Kidney (tissue), 14 donors: Measurements from ENCODE around the gene PTPRM. TPM values are rescaled to one million over a fixed set of nuclear protein-coding genes. Genes with fewer than 3 reads are reported as not detected.

Source experiments
- DNase-seq, 5 donors: peaks; one replicate each; pipeline ENCODE4 v3.0.0-alpha.2; 2013 to 2020
- FAIRE-seq: peaks from 2 replicates; lab custom pipeline; 2012; peaks lifted over from hg19 to GRCh38; lab: Jason Lieb, UNC
- H3K27ac ChIP-seq, 2 donors: one replicate each; pipeline ENCODE4 v1.7.0; 2013; ENCODE audit warnings: low read depth in 2 of 2, low read length in 2 of 2, inconsistent platforms in 1 of 2
- H3K27me3 ChIP-seq: one replicate; pipeline ENCODE4 v1.7.1; 2013; ENCODE audit warnings: low read length, inconsistent platforms; ENCODE audit not compliant: control insufficient read depth, insufficient read depth
- H3K36me3 ChIP-seq, 3 donors: one replicate each; pipeline versions ENCODE4 v1.7.0 to v1.7.1; 2013; ENCODE audit warnings: low read length in 3 of 3, control low read depth in 1 of 3, inconsistent platforms in 1 of 3; ENCODE audit not compliant: insufficient read depth in 3 of 3, control insufficient read depth in 2 of 3
- H3K4me1 ChIP-seq, 3 donors: one replicate each; pipeline versions ENCODE4 v1.7.0 to v1.7.1; 2013; ENCODE audit warnings: low read length in 3 of 3, inconsistent platforms in 1 of 3, low read depth in 1 of 3; ENCODE audit not compliant: control insufficient read depth in 2 of 3, insufficient read depth in 2 of 3
- H3K4me3 ChIP-seq, 3 donors: one replicate each; pipeline versions ENCODE4 v1.7.0 to v1.8.1; 2013; ENCODE audit warnings: low read length in 3 of 3, control low read depth in 1 of 3, inconsistent platforms in 1 of 3
- H3K9ac ChIP-seq, 3 donors: one replicate each; pipeline versions ENCODE4 v1.7.0 to v1.7.1; 2013; ENCODE audit warnings: low read length in 3 of 3, control low read depth in 1 of 3, inconsistent platforms in 1 of 3
- H3K9me3 ChIP-seq, 3 donors: one replicate each; pipeline versions ENCODE4 v1.7.0 to v1.7.1; 2013; ENCODE audit warnings: low read length in 3 of 3, control low read depth in 1 of 3, inconsistent platforms in 1 of 3; ENCODE audit not compliant: control insufficient read depth in 2 of 3, insufficient read depth in 1 of 3
- intact Hi-C: fragments of 100-400 bp; cut with DNase I; formaldehyde crosslinking; loops from one replicate; pipeline ENCODE4 v1.11.1; 2022
- polyA plus RNA-seq: library from polyadenylated mRNA; stranded (reverse); fragments of 350-450 nt; fragmentation: Illumina TruSeq; extraction: RNeasy Lipid Tissue Mini Kit (QIAGEN cat#74804); gene quantifications from one replicate; pipeline ENCODE4 v1.2.3, GENCODE V29; 2014; ENCODE audit warnings: low read depth, low replicate concordance; ENCODE audit not compliant: insufficient read depth
- total RNA-seq: library from RNA; stranded (reverse); fragmentation: NEBNext Ultra II Directional; extraction: Animal tissue kit (Norgen Biotek cat#: 25700); gene quantifications from one replicate; pipeline ENCODE4 v1.2.1, GENCODE V29; 2021
- TF ChIP-seq, protein P1 (sequence below): IDR thresholded peaks from 3 replicates; pipeline ENCODE4 v1.5.1; 2012; ENCODE audit warnings: mild to moderate bottlenecking, moderate library complexity, borderline replicate concordance; ENCODE audit not compliant: insufficient read depth; ENCODE audit errors: extremely low read depth
- donor health status: control.
- donor health status: control.
- donor health status: control.
- donor health status: control.
- donor health status: control.
- donor health status: DM: yes; HTN: yes; CAD: no.
- donor health status: Normal renal cell carcinoma (clear cell type).

PTPRM gene
- total and polyA plus RNA-seq, 2 donors from 2014 or later, result 52.4 to 98.9 TPM

DNA sequence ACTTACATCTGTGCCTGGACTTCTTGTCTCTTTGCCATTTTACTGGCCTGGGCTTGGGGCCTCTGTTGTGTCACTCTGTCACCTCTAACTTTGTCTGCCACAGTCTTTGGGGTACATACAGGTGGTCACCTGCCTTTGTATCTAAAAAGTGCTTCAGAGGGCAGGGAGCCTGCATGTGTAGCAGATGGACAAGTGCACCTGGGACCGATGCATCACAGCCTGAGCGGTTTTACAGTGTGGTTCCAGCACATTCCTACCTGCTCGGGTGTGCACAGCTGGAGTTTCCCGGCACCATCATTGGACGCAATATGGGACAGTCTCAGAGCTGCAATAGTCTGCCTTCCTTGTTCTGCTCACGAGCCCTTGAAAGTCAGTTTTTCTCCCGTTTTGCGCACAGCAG lies 792.4 kb downstream of the PTPRM start:
- H3K27ac ChIP-seq, result no peak overlapping the region
- no peak overlapping the region for H3K9ac ChIP-seq
- H3K4me3 ChIP-seq, result no peak overlapping the region
- H3K4me1 ChIP-seq, result no peaks in the 10 kb centered on the region
- TF ChIP-seq, protein P1, sequence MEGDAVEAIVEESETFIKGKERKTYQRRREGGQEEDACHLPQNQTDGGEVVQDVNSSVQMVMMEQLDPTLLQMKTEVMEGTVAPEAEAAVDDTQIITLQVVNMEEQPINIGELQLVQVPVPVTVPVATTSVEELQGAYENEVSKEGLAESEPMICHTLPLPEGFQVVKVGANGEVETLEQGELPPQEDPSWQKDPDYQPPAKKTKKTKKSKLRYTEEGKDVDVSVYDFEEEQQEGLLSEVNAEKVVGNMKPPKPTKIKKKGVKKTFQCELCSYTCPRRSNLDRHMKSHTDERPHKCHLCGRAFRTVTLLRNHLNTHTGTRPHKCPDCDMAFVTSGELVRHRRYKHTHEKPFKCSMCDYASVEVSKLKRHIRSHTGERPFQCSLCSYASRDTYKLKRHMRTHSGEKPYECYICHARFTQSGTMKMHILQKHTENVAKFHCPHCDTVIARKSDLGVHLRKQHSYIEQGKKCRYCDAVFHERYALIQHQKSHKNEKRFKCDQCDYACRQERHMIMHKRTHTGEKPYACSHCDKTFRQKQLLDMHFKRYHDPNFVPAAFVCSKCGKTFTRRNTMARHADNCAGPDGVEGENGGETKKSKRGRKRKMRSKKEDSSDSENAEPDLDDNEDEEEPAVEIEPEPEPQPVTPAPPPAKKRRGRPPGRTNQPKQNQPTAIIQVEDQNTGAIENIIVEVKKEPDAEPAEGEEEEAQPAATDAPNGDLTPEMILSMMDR, result no peak
- DNase-seq (no peak), FAIRE-seq (no peak)
- no peaks in the 10 kb centered on the region for H3K27me3 ChIP-seq
- H3K36me3 ChIP-seq, result no peaks in the 10 kb centered on the region
- H3K9me3 ChIP-seq, result no peaks in the 10 kb centered on the region
- intact Hi-C loops, result no loop called here

DNA sequence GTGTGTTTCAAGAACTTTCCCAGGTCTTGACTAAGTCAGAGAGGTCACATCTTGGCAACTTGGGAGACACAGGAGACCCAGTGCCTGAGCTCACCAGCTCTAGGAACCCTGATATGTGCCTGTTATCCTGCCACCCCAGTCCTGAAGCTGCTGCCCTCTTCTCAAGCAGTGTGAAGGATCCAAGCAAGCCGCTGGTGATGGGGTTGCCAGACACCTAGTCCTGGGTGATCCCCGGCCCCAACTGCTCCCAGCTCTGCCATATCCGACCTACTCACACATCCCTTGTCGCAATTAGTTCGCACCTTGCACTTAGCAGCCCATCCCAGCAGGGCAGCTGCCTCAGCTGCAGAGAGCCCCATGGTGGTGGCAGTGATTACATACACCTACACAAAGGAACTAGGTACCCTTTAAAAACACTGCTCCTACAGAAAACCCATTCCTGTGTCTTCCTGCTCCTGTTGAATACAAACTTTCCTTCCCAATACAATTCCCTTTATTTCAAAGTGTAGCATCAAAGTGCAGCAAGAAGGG lies 794.9 kb downstream of the PTPRM start:
- FAIRE-seq (no peak), DNase-seq (no peak)
- Histone ChIP-seq H3K9me3 (no peaks in the 10 kb centered on the region), H3K27ac (no peak overlapping the region), H3K36me3 (no peaks in the 10 kb centered on the region), H3K4me3 (no peak overlapping the region), H3K9ac (no peak overlapping the region), H3K4me1 (no peaks in the 10 kb centered on the region), H3K27me3 (no peaks in the 10 kb centered on the region)
- intact Hi-C loops, result no loop called here
- TF ChIP-seq, protein P1, result no peak

DNA sequence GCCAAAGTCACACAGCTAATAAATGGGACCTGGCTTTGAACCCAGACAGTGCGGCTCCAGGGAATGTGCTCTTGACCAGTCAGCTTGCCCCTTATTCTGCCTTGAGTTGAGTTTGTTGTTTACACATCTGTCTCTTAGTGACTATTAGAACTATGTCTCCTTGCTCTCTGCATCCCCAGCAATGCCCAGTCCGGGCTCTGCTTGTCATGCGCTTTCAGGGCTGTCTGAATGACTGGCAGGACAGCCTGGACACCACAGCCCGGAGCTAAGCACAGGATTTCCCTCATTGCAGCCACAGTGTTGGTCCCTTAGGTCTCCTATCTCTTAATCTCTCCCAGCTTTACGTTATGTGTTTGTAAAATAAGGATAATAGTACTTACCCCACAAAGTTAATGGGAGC lies 795.7 kb downstream of the PTPRM start:
- Histone ChIP-seq H3K27me3 (no peaks in the 10 kb centered on the region), H3K36me3 (no peaks in the 10 kb centered on the region), H3K9ac (no peak overlapping the region), H3K4me1 (no peaks in the 10 kb centered on the region), H3K27ac (no peak overlapping the region), H3K4me3 (no peak overlapping the region), H3K9me3 (no peaks in the 10 kb centered on the region)
- TF ChIP-seq, protein P1, result no peak
- intact Hi-C loops, result no loop called here
- FAIRE-seq (no peak), DNase-seq (no peak)

DNA sequence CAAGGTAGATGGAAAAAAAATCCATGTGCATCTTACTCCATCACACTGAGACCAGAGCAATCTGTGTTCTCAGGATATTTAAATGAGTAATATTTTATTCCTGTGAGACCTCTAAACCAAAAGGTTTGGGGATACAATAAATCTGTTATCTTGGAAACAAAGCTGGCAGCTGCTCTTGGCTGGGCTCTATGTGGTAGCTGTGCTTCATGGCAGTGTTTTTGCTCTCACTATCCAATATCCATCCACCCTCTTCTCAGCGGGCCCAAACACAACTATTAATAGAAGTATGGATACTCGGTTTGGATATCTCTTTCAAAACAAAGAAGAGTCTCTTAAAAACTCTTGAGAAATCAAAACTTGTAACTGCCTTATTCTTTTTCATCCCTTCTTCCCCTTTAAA lies 797.3 kb downstream of the PTPRM start:
- Histone ChIP-seq H3K9me3 (no peaks in the 10 kb centered on the region), H3K9ac (no peak overlapping the region), H3K36me3 (no peaks in the 10 kb centered on the region), H3K4me3 (no peak overlapping the region), H3K27ac (no peak overlapping the region), H3K27me3 (no peaks in the 10 kb centered on the region), H3K4me1 (no peaks in the 10 kb centered on the region)
- intact Hi-C loops, result no loop called here
- DNase-seq, result no peak
- TF ChIP-seq, protein P1, result no peak
- FAIRE-seq, result no peak
